CD4-positive, alpha-beta T cell (primary cell): ENCODE measurements around the gene PPIE. TPM values are rescaled to one million over a fixed set of nuclear protein-coding genes. Genes with fewer than 3 reads are reported as not detected.
A peak's percentile ranks its signal among the peaks of the same experiment; 100 is the strongest.

Experiments used
- ATAC-seq: fragments of 200-7000 bp; cut with Tn5 transposase; one replicate; pipeline ENCODE4 v1.10.0; 2022; ENCODE audit warnings: mild to moderate bottlenecking; ENCODE audit not compliant: poor library complexity
- CTCF ChIA-PET: fragments of 350-600 bp; sonication (Branson Sonifier 250); formaldehyde crosslinking; loops from one replicate; lab custom pipeline; 2021; ENCODE audit warnings: antibody characterized with exemption, inconsistent platforms; lab: Charles Lee
- POLR2A ChIA-PET: fragments of 350-600 bp; sonication (Branson Sonifier 250); formaldehyde crosslinking; loops from one replicate; lab custom pipeline; 2021; ENCODE audit warnings: antibody characterized with exemption, inconsistent platforms; lab: Charles Lee
- DNase-seq, 14 experiments: peaks; one replicate each; pipeline ENCODE4 v3.0.0-alpha.2; 2013 to 2020; ENCODE audit warnings: mixed read lengths in 2 of 14
- H3K27ac ChIP-seq, 2 donors: one replicate each; pipeline versions ENCODE4 v1.5.1 to v1.7.0; 2013; ENCODE audit warnings: low read length in 2 of 2, low read depth in 1 of 2, mild to moderate bottlenecking in 1 of 2
- H3K27me3 ChIP-seq, 2 experiments: 1 replicate in 1 of 2; 2 replicates in 1 of 2; pipeline versions ENCODE4 v1.6.1 to v1.7.0; 2013; ENCODE audit warnings: low read length in 2 of 2, control low read depth in 1 of 2, mild to moderate bottlenecking in 1 of 2, moderate library complexity in 1 of 2; ENCODE audit not compliant: insufficient read depth in 2 of 2, control insufficient read depth in 1 of 2
- H3K36me3 ChIP-seq: one replicate; pipeline ENCODE4 v1.6.1; 2013; ENCODE audit warnings: low read length, control low read depth; ENCODE audit not compliant: insufficient read depth
- H3K4me1 ChIP-seq: one replicate; pipeline ENCODE4 v1.6.1; 2013; ENCODE audit warnings: low read length, control low read depth; ENCODE audit not compliant: insufficient read depth
- H3K4me3 ChIP-seq: one replicate; pipeline ENCODE4 v1.5.1; 2013; ENCODE audit warnings: mild to moderate bottlenecking, low read length, moderate library complexity
- H3K9me3 ChIP-seq, 2 experiments: 1 replicate in 1 of 2; 2 replicates in 1 of 2; pipeline versions ENCODE4 v1.6.1 to v1.7.0; 2013; ENCODE audit warnings: low read length in 2 of 2, mild to moderate bottlenecking in 2 of 2, control low read depth in 1 of 2, moderate library complexity in 1 of 2; ENCODE audit not compliant: control insufficient read depth in 1 of 2, insufficient read depth in 1 of 2
- H3K27ac Mint-ChIP-seq: one replicate; pipeline ENCODE4 v1.8.0; 2020; ENCODE audit warnings: mixed read lengths
- H3K27me3 Mint-ChIP-seq: one replicate; pipeline ENCODE4 v1.8.0; 2021; ENCODE audit warnings: mixed read lengths
- H3K36me3 Mint-ChIP-seq: one replicate; pipeline ENCODE4 v1.8.0; 2021; ENCODE audit warnings: low read depth, mixed read lengths
- H3K4me1 Mint-ChIP-seq: one replicate; pipeline ENCODE4 v1.8.0; 2021; ENCODE audit warnings: low read depth, mixed read lengths
- H3K4me3 Mint-ChIP-seq: one replicate; pipeline ENCODE4 v1.8.0; 2020; ENCODE audit warnings: mild to moderate bottlenecking, mixed read lengths
- H3K9me3 Mint-ChIP-seq: one replicate; pipeline ENCODE4 v1.8.0; 2020; ENCODE audit warnings: mixed read lengths
- CTCF ChIP-seq: fragments of 200-600 bp; IDR thresholded peaks from one replicate; pipeline ENCODE4 v1.8.0; 2022; ENCODE audit warnings: antibody characterized with exemption, mild to moderate bottlenecking
- intact Hi-C, 2 experiments: fragments of 100-400 bp; cut with DNase I in 1 of 2; cut with micrococcal nuclease in 1 of 2; formaldehyde crosslinking; loops; one replicate each; pipeline versions ENCODE4 v1.15.1 to v1.9.0; 2023 to 2025; cut with DNase I, micrococcal nuclease
- polyA plus RNA-seq, 2 donors: library from polyadenylated mRNA; unstranded; fragments of 120-200 nt; gene quantifications; one replicate each; pipeline ENCODE4 v1.2.1, GENCODE V29; 2013
- total RNA-seq, 174 experiments: library from RNA in 2 of 174; stranded (reverse) in 2 of 174; gene quantifications; one replicate each; pipeline ENCODE4 v1.2.3 and lab custom pipeline; 2021 to 2026

The PPIE gene
- total RNA-seq (10 to 100 TPM; 45.0 to 46.7 TPM), total RNA-seq (lab: John Stamatoyannopoulos, UW) (33.8 to 111 (median 65.6) reads per million in 172 experiments)
- 59.5 TPM for polyA plus RNA-seq (2013, experiment 1 of 2)
- 52.4 TPM for polyA plus RNA-seq (2013, experiment 2 of 2)

GRCh38 chr1:39738622-39739366 is at the start of gene PPIE:
Gene PPIE, plus strand, starts transcription at chr1:39738882. Its CDS starts 19 bp downstream, at chr1:39738901.
- H3K27ac Mint-ChIP-seq, result peak within 1 kb of the TSS; percentile 87
- H3K27ac ChIP-seq, result peak within 1 kb of the TSS; percentile 71 to 81
- peaks cover 51% of the 10 kb centered on the region for H3K36me3 Mint-ChIP-seq
- peak; percentile 89 to 97 (median 95) for DNase-seq
- peaks cover 37% of the 10 kb centered on the region for H3K36me3 ChIP-seq
- peaks cover 28% of the 10 kb centered on the region for H3K27me3 Mint-ChIP-seq
- peak within 1 kb of the TSS; percentile 96 for H3K4me3 Mint-ChIP-seq
- no peaks in the 10 kb centered on the region for H3K9me3 Mint-ChIP-seq
- intact Hi-C loops, result loop anchor here in 1 of 2 experiments (5.0 kb wide), 1 partner anchor 299 kb away; no protein-coding TSS in a partner anchor
- no peak for TF ChIP-seq CTCF
- peaks cover 0 to 4% of the 10 kb centered on the region in 2 experiments for H3K9me3 ChIP-seq
- H3K4me3 ChIP-seq, result peak within 1 kb of the TSS; percentile 96
- peaks cover 34% of the 10 kb centered on the region for H3K4me1 Mint-ChIP-seq
- H3K4me1 ChIP-seq, result peaks cover 21% of the 10 kb centered on the region
- ChIA-PET CTCF (interaction anchor here (1.1 to 3.4 kb wide), 5 partner anchors 19 to 162 kb away, joined by 4 to 9 read pairs (median 5); partner anchors contain the start of gene PABPC4), POLR2A (interaction anchor here (0.9 to 2.3 kb wide), 21 partner anchors 9 to 1879 kb away, joined by 3 to 28 read pairs (median 4); partner anchors contain the start of genes CITED4, HPCAL4, MTF1 and NFYC)
- peaks cover 8 to 19% of the 10 kb centered on the region in 2 experiments for H3K27me3 ChIP-seq
- ATAC-seq, result peak; percentile 98

DNA sequence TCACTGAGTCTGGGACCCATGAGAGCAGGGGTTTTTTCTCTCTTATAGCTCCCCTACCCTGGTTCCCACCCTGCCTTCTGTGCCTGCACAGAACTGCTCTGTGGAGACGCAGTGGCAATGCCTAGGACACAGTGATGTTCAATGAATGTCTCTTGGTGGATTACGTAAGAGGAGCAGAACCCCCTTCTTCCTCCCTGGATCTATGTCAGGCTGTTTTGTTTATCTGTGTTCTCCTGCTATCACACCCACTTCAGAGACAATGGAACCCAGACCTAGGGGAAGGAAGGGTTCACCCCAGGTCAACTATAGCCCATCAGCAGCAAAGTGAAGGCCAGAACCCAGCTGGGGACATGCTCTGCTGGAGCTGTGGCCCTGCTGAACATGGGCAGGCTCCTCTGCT is 49.5 kb upstream of the PPIE start:
- Mint-ChIP-seq H3K27ac (no peak overlapping the region), H3K4me3 (no peak overlapping the region), H3K27me3 (peaks cover 28% of the 10 kb centered on the region), H3K9me3 (no peaks in the 10 kb centered on the region), H3K4me1 (peaks cover 55% of the 10 kb centered on the region), H3K36me3 (peaks cover 6% of the 10 kb centered on the region)
- DNase-seq, result no peak
- ChIA-PET POLR2A (interaction anchor here (0.8 to 2.0 kb wide), 3 partner anchors 8 to 49 kb away, joined by 3 to 7 read pairs (median 3); partner anchors contain the start of gene PPIE), CTCF (interaction anchor here (0.9 kb wide), 1 partner anchor 16 kb away, joined by 4 read pairs; no protein-coding TSS in a partner anchor)
- Histone ChIP-seq H3K9me3 (peaks cover 0 to 6% of the 10 kb centered on the region in 2 experiments), H3K36me3 (no peaks in the 10 kb centered on the region), H3K27me3 (peaks cover 0 to 12% of the 10 kb centered on the region in 2 experiments), H3K4me1 (peaks cover 48% of the 10 kb centered on the region), H3K4me3 (no peak overlapping the region), H3K27ac (no peak overlapping the region)
- ATAC-seq, result no peak
- intact Hi-C loops, result loop anchor here in 1 of 2 experiments (2.0 kb wide), 1 partner anchor 16 kb away; the partner anchor contains the start of gene NT5C1A
- TF ChIP-seq CTCF, result no peak

DNA sequence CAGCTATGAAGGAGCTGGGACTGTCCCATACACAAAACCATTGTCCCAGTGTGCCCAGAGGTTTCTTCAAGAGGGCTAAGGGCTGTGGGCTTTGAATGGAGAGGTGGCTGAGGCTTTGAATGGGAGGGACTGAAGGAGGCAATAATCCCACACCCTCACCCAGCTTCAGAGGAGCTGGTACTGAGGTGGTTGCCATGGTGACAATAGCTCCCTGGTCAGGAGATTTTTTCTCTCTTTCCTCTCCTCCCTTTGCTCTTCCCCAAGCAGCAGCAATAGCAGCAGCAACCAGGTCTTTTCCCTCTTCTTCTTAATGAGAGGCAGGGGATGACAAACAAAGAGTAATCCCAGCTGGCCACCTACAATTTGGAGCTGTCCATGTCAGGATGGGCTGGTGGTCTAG is 49.0 kb upstream of the PPIE start:
- Mint-ChIP-seq H3K36me3 (peaks cover 2% of the 10 kb centered on the region), H3K9me3 (no peaks in the 10 kb centered on the region), H3K27ac (no peak overlapping the region), H3K4me3 (peak overlapping the region; percentile 91), H3K27me3 (peaks cover 25% of the 10 kb centered on the region), H3K4me1 (peaks cover 52% of the 10 kb centered on the region)
- H3K27ac ChIP-seq, result no peak overlapping the region
- DNase-seq (peak in 1 of 14 experiments; percentile 35), ATAC-seq (no peak)
- H3K36me3 ChIP-seq, result no peaks in the 10 kb centered on the region
- peaks cover 0 to 2% of the 10 kb centered on the region in 2 experiments for H3K9me3 ChIP-seq
- peaks cover 0 to 12% of the 10 kb centered on the region in 2 experiments for H3K27me3 ChIP-seq
- TF ChIP-seq CTCF, result no peak
- POLR2A ChIA-PET, result interaction anchor here (0.8 to 2.0 kb wide), 3 partner anchors 8 to 49 kb away, joined by 3 to 7 read pairs (median 3); partner anchors contain the start of gene PPIE
- intact Hi-C loops, result loop anchor here in 1 of 2 experiments (2.0 kb wide), 1 partner anchor 17 kb away; the partner anchor contains the start of gene NT5C1A
- CTCF ChIA-PET, result interaction anchor here (0.9 kb wide), 1 partner anchor 17 kb away, joined by 4 read pairs; no protein-coding TSS in a partner anchor
- peaks cover 44% of the 10 kb centered on the region for H3K4me1 ChIP-seq
- H3K4me3 ChIP-seq, result no peak overlapping the region
